Endothelial cell of hepatic sinusoid (primary cell): Measurements from ENCODE around the gene MIEN1.
"Not testable (repeated sequence)": the region's sequence is repeated elsewhere in the genome, so short reads cannot be mapped to it uniquely, and the experiment has no call there.

Experiments
- in situ Hi-C: cut with HindIII; loops from 2 replicates; pipeline ENCODE4 v1.10.0; 2017; ENCODE audit warnings: low sequenced_read_pairs

The MIEN1 gene

GRCh38 chr17:39730095-39730921, at the start of gene MIEN1:
Gene MIEN1, minus strand, starts transcription at chr17:39730532. Its CDS starts 37 bp downstream, at chr17:39730495.
- in situ Hi-C loops, result no loop called here

GRCh38 chr17:39777534-39778365, 47.4 kb upstream of the MIEN1 start:
- in situ Hi-C loops, result no loop called here

GRCh38 chr17:39776252-39776651, 45.9 kb upstream of the MIEN1 start:
- in situ Hi-C loops, result no loop called here

GRCh38 chr17:39775031-39775430, 44.7 kb upstream of the MIEN1 start:
- in situ Hi-C loops, result no loop called here

- in situ Hi-C loops, result no loop called here
These were observed 43.7 kb upstream of the MIEN1 start for GRCh38 chr17:39774047-39774446.

GRCh38 chr17:39772987-39773934, 42.9 kb upstream of the MIEN1 start:
- in situ Hi-C loops, result no loop called here

- in situ Hi-C loops, result no loop called here
These were observed 42.1 kb upstream of the MIEN1 start for GRCh38 chr17:39772415-39772814.

- in situ Hi-C loops, result no loop called here
These were observed 39.7 kb upstream of the MIEN1 start for GRCh38 chr17:39769974-39770587.

- in situ Hi-C loops, result no loop called here
These were observed 36.8 kb upstream of the MIEN1 start for GRCh38 chr17:39767147-39767546.

- in situ Hi-C loops, result no loop called here
These were observed 35.4 kb upstream of the MIEN1 start for GRCh38 chr17:39765766-39766165.

GRCh38 chr17:39765175-39765574, 34.8 kb upstream of the MIEN1 start:
- in situ Hi-C loops, result no loop called here

GRCh38 chr17:39764171-39764570, 33.8 kb upstream of the MIEN1 start:
- in situ Hi-C loops, result not testable (repeated sequence)

GRCh38 chr17:39763051-39763820, 32.9 kb upstream of the MIEN1 start:
- in situ Hi-C loops, result no loop called here

- in situ Hi-C loops, result no loop called here
These were observed 31.6 kb upstream of the MIEN1 start for GRCh38 chr17:39761861-39762496.

GRCh38 chr17:39759204-39759603, 28.9 kb upstream of the MIEN1 start:
- in situ Hi-C loops, result no loop called here

- in situ Hi-C loops, result no loop called here
These were observed 27.9 kb upstream of the MIEN1 start for GRCh38 chr17:39757931-39758873.

- in situ Hi-C loops, result no loop called here
These were observed 26.9 kb upstream of the MIEN1 start for GRCh38 chr17:39757176-39757662.
